ENCODE results near the gene DNLZ. TPM values are rescaled to one million over a fixed set of nuclear protein-coding genes. Genes with fewer than 3 reads are reported as not detected.

The DNLZ gene
- total RNA-seq, 4 donors from 2014 or later, result 37.9 to 65.1 (median 54.3) TPM

DNA sequence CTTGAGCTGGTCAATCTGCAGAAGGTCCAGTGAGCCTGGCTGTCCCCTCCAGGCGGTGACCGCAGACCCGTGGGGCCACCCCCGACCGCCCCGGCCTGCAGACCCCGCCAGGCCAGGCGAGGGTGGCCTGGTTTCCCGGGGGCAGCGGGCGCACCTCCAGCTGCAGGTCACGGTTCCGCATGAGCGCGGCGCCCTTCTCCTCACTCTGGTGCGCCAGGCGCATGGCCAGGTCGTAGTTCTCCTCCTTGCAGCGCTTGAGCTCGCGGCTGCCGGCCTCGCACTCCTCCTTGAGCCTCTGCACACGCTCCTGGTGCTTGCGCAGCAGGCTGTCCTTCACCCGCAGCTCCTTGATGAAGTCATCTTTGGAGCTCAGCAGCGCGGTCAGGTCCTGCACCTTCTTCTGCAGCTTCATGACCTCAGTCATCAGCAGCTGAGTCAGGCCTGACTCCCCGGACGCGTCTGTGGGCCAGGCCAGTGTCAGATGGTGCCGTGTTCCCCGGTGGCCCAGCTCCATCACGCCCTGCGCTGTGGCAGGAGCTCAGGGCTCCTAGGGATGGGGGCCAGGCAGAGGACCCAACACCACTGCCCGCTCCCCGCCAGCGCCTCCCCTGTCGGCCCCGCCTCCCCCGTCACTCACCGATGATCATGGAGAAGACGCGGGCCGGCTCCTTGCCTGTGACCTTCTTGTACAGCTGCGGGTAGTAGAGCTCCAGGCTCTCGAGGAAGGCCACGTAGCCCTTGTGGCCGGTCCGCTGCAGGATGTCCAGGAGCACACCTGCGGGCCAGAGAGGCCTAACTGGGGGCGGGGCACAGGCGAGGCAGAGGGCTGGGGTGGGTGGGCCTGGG, 7.4 kb upstream of the DNLZ start:
- TF ChIP-seq POLR2A (IDR thresholded peaks at IDR 0.05), result no peak
- TF ChIP-seq, protein P1, sequence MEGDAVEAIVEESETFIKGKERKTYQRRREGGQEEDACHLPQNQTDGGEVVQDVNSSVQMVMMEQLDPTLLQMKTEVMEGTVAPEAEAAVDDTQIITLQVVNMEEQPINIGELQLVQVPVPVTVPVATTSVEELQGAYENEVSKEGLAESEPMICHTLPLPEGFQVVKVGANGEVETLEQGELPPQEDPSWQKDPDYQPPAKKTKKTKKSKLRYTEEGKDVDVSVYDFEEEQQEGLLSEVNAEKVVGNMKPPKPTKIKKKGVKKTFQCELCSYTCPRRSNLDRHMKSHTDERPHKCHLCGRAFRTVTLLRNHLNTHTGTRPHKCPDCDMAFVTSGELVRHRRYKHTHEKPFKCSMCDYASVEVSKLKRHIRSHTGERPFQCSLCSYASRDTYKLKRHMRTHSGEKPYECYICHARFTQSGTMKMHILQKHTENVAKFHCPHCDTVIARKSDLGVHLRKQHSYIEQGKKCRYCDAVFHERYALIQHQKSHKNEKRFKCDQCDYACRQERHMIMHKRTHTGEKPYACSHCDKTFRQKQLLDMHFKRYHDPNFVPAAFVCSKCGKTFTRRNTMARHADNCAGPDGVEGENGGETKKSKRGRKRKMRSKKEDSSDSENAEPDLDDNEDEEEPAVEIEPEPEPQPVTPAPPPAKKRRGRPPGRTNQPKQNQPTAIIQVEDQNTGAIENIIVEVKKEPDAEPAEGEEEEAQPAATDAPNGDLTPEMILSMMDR (IDR thresholded peaks at IDR 0.05 in 4 of 5, conservative IDR thresholded peaks at IDR 0.05 in 1 of 5), result no peak
- H3K27me3 ChIP-seq, result peaks cover 0 to 5% (median 0%) of the 10 kb centered on the region in 3 donors
- ATAC-seq, result no peak
- intact Hi-C loops (cut with DNase I; ENCODE audit: low total_unique reads), result no loop called here
- no peaks in the 10 kb centered on the region for H3K36me3 ChIP-seq
- H3K4me3 ChIP-seq, result no peak overlapping the region
- H3K4me1 ChIP-seq, result no peaks in the 10 kb centered on the region
- DNase-seq, result no peak
- H3K27ac ChIP-seq, result no peak overlapping the region
- no peaks in the 10 kb centered on the region for H3K9me3 ChIP-seq
- in situ Hi-C loops (cut with MboI; ENCODE audit: low sequenced_read_pairs in 4 of 4), result no loop called here

DNA sequence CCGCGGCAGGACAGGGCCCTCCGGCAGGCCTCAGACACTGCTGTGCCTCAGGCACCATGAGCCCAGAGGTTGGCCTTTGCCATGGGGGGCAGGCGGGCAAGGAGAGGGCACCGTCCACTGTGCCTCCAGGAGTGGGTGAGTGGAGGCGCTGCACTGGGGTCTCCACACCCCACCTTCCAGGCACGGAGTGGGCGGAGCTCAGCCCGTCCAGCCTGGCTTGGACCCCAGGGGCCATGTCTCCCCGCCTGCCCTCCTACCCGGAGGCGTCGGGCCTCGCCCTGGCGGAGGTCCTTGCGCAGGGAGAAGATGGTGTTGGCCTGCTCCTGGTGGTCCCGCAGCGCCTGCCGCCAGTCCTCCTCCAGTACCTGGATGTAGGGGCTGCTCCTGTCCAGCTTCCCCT, 6.5 kb upstream of the DNLZ start:
- in situ Hi-C loops (cut with MboI; ENCODE audit: low sequenced_read_pairs in 4 of 4), result no loop called here
- H3K27ac ChIP-seq, result no peak overlapping the region
- intact Hi-C loops (cut with DNase I; ENCODE audit: low total_unique reads), result no loop called here
- no peak overlapping the region for H3K4me3 ChIP-seq
- H3K4me1 ChIP-seq, result no peaks in the 10 kb centered on the region
- H3K27me3 ChIP-seq, result peaks cover 0 to 5% (median 0%) of the 10 kb centered on the region in 3 donors
- no peak for ATAC-seq
- H3K36me3 ChIP-seq, result no peaks in the 10 kb centered on the region
- DNase-seq, result no peak
- no peak for TF ChIP-seq POLR2A (IDR thresholded peaks at IDR 0.05)
- TF ChIP-seq, protein P1 (IDR thresholded peaks at IDR 0.05 in 4 of 5, conservative IDR thresholded peaks at IDR 0.05 in 1 of 5), result no peak
- no peaks in the 10 kb centered on the region for H3K9me3 ChIP-seq

DNA sequence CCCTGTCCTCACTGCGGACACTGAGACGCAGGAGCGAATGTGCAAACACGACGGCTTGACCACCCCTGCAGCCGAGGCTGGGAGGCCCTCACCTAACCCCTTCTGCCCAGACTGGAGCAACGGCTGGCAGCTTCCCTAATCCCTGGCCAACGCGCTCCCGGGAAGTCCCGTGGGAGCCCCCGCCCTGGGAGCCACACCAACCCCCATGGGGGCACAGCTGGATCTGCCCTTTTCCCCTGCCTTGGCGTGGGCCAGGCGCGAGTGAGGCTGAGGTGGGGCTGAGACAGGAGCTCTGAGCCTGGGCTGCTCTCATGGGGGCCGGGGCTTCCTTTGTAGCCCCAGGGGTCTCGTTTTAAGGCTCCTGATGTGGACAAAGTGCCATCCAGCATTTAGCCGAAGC, 4.6 kb upstream of the DNLZ start:
- H3K4me3 ChIP-seq, result no peak overlapping the region
- H3K27ac ChIP-seq, result no peak overlapping the region
- H3K9me3 ChIP-seq, result no peaks in the 10 kb centered on the region
- in situ Hi-C loops (cut with MboI; ENCODE audit: low sequenced_read_pairs in 4 of 4) (no loop called here), intact Hi-C loops (cut with DNase I; ENCODE audit: low total_unique reads) (no loop called here)
- DNase-seq (no peak), ATAC-seq (no peak)
- H3K36me3 ChIP-seq, result no peaks in the 10 kb centered on the region
- H3K4me1 ChIP-seq, result peaks cover 5 to 7% of the 10 kb centered on the region in 2 donors
- peaks cover 0 to 5% (median 0%) of the 10 kb centered on the region in 3 donors for H3K27me3 ChIP-seq
- TF ChIP-seq, protein P1 (IDR thresholded peaks at IDR 0.05 in 4 of 5, conservative IDR thresholded peaks at IDR 0.05 in 1 of 5), result no peak
- TF ChIP-seq POLR2A (IDR thresholded peaks at IDR 0.05), result no peak

DNA sequence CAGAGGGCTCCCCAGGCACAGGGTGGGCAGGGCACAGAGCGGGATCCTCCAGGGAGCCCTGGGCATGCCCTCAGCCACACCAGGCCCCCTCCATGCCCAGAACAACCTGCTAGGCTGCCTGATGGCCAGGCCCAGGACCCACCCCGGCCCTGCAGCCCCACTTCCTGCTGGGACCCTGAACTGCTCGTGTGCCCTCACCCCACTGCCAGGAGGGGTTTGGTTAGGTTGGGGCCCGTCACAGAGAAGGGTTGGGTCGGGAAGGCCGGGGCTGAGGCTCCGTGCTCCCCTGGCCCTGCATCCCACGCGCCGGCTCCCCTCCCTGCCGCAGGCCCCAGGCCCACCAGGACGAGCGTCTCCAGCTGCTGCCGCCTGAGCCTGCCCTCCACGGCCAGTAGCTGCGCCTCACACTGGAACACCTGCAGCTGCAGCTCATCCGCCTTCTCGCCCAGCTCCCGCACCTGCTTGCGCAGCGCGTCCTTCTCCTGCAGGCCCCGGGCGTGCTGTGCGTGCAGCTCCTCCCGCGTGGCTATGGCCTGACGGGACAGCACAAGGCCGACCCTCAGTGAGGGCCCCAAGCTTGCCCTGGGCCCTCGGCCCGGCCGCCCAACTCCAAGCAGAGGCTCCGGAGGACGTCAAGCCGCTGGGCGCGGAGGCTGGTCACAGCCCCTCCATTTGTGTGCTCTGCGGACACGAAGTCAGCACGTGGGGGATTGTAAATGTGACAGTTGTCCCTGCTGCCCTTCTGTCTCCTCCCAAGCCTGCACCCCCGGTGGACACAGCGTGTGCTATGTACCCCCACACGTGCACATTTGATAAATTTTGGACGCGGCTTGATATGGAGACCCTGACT, 4.0 kb upstream of the DNLZ start:
- peaks cover 7 to 9% of the 10 kb centered on the region in 2 donors for H3K4me1 ChIP-seq
- no peak for TF ChIP-seq POLR2A (IDR thresholded peaks at IDR 0.05)
- TF ChIP-seq, protein P1 (IDR thresholded peaks at IDR 0.05 in 4 of 5, conservative IDR thresholded peaks at IDR 0.05 in 1 of 5), result no peak
- no peak overlapping the region for H3K4me3 ChIP-seq
- no peaks in the 10 kb centered on the region for H3K9me3 ChIP-seq
- H3K36me3 ChIP-seq, result no peaks in the 10 kb centered on the region
- intact Hi-C loops (cut with DNase I; ENCODE audit: low total_unique reads) (no loop called here), in situ Hi-C loops (cut with MboI; ENCODE audit: low sequenced_read_pairs in 4 of 4) (no loop called here)
- peaks cover 0 to 3% (median 0%) of the 10 kb centered on the region in 3 donors for H3K27me3 ChIP-seq
- ATAC-seq (no peak), DNase-seq (no peak)
- H3K27ac ChIP-seq, result no peak overlapping the region
